Parathyroid adenoma (tissue), 2 donors: ENCODE data around the gene EIF2B5.

ENCODE experiments used
- H2AFZ ChIP-seq: fragments of 300-600 bp; sonication (generic); one replicate; pipeline ENCODE4 v1.7.0; 2017; ENCODE audit warnings: antibody characterized with exemption, mild to moderate bottlenecking
- H3K27ac ChIP-seq: fragments of 300-600 bp; sonication (generic); one replicate; pipeline ENCODE4 v1.7.0; 2017
- H3K27me3 ChIP-seq: fragments of 300-600 bp; sonication (generic); one replicate; pipeline ENCODE4 v1.7.0; 2017; ENCODE audit warnings: low read length; ENCODE audit not compliant: control insufficient read depth, insufficient read depth
- H3K36me3 ChIP-seq: fragments of 300-600 bp; sonication (generic); one replicate; pipeline ENCODE4 v1.7.0; 2017; ENCODE audit warnings: low read length; ENCODE audit not compliant: control insufficient read depth, insufficient read depth
- H3K4me1 ChIP-seq: fragments of 300-600 bp; sonication (generic); one replicate; pipeline ENCODE4 v1.7.0; 2017; ENCODE audit warnings: control low read depth
- H3K4me2 ChIP-seq: fragments of 300-600 bp; sonication (generic); one replicate; pipeline ENCODE4 v1.7.0; 2017; ENCODE audit warnings: low read length
- H3K4me3 ChIP-seq: fragments of 300-600 bp; sonication (generic); one replicate; pipeline ENCODE4 v1.7.0; 2017; ENCODE audit warnings: low read depth, low read length
- H3K79me2 ChIP-seq: fragments of 300-600 bp; sonication (generic); one replicate; pipeline ENCODE4 v1.7.0; 2017; ENCODE audit warnings: control low read depth
- H3K9ac ChIP-seq: fragments of 300-600 bp; sonication (generic); one replicate; pipeline ENCODE4 v1.7.0; 2017; ENCODE audit warnings: mild to moderate bottlenecking
- H3K9me3 ChIP-seq: fragments of 300-600 bp; sonication (generic); one replicate; pipeline ENCODE4 v1.7.0; 2017; ENCODE audit warnings: low read length; ENCODE audit not compliant: control insufficient read depth
- TF ChIP-seq, protein P1 (sequence below): fragments of 300-600 bp; sonication (generic); IDR thresholded peaks from one replicate; pipeline ENCODE4 v1.7.0; 2017; ENCODE audit warnings: antibody characterized with exemption, mild to moderate bottlenecking
- donor health status: primary hyperparathyroidism.

The EIF2B5 gene

DNA sequence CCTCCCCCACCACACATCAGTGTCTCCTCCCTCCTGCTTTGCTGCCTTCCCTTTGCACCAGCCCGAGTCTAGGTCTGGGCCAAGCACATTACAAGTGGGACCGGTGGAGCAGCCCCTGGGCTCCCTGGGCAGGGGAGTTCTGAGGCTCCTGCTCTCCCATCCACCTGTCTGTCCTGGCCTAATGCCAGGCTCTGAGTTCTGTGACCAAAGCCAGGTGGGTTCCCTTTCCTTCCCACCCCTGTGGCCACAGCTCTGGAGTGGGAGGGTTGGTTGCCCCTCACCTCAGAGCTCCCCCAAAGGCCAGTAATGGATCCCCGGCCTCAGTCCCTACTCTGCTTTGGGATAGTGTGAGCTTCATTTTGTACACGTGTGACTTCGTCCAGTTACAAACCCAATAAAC is 48.5 kb downstream of the EIF2B5 start:
- Histone ChIP-seq H3K36me3 (no peaks in the 10 kb centered on the region), H2AFZ (no peak overlapping the region), H3K9me3 (no peaks in the 10 kb centered on the region), H3K4me2 (no peak overlapping the region), H3K4me3 (no peak overlapping the region), H3K27me3 (no peaks in the 10 kb centered on the region), H3K9ac (no peak overlapping the region), H3K4me1 (peaks cover 15% of the 10 kb centered on the region), H3K27ac (no peak overlapping the region), H3K79me2 (peaks cover 14% of the 10 kb centered on the region)
- TF ChIP-seq, protein P1, sequence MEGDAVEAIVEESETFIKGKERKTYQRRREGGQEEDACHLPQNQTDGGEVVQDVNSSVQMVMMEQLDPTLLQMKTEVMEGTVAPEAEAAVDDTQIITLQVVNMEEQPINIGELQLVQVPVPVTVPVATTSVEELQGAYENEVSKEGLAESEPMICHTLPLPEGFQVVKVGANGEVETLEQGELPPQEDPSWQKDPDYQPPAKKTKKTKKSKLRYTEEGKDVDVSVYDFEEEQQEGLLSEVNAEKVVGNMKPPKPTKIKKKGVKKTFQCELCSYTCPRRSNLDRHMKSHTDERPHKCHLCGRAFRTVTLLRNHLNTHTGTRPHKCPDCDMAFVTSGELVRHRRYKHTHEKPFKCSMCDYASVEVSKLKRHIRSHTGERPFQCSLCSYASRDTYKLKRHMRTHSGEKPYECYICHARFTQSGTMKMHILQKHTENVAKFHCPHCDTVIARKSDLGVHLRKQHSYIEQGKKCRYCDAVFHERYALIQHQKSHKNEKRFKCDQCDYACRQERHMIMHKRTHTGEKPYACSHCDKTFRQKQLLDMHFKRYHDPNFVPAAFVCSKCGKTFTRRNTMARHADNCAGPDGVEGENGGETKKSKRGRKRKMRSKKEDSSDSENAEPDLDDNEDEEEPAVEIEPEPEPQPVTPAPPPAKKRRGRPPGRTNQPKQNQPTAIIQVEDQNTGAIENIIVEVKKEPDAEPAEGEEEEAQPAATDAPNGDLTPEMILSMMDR, result no peak

DNA sequence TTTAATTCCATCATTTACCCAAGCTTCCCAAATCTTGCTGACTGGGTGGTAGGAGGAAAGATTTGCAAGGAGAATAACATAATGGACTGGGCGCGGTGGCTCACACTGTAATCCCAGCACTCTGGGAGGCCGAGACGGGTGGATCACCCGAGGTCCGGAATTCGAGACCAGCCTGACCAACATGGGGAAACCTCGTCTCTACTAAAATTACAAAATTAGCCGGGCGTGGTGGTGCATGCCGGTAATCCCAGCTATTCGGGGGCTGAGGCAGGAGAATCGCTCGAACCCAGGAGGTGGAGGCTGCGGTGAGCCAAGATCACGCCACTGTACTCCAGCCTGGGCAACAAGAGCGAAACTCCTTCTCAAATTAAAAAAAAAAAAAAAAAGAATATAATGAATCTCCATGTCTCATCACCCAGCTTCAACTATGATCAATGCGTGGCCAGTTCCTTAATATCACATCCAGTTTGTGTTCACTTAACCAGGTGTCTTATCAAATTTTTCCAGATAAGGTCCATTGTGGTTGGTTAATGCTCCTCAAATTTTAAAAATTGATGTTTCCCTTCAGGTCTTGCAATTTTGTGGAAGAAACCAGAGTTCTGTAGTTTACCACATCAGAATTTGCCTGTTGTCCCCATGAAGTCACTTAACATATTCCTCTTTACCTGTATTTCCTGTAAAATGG is 49.5 kb downstream of the EIF2B5 start:
- no peak overlapping the region for H3K27ac ChIP-seq

DNA sequence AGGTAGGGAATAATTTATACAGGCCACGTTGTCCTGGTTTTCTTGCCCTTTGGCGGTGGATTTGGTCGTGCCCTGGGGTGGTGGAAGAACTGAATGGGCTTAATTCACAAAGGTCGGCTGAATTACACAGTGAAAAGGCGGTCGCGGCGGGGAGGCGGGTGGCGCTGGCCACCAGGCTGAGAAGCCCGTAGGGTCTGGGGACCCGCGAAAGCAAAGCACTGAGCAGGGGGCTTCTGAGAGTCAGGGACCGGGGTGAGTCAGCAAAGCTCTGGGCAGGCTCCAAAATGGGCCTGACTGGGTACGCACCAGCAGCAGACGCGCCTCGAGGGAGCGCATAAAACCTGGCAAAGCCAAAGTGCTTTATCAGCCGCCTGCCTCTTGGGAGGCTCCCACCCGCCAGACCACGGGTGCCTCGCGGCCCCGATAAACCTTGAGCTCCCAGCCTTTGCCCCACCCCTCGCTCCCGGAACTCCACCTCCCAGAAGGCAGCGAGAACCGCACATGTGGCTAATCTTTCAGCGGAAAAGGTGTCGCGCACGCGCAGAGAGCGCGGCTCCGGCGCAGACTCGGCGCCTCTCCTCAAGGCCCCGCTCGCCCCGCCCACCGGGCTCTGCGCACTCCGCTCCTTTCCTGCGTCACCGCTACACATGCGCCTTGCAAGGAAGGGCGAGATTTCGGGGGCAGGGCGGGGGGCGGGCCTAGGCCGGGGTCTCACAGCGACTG is 50.5 kb downstream of the EIF2B5 start:
- peak overlapping the region; percentile 62 for H3K27ac ChIP-seq
- H3K9me3 ChIP-seq, result no peaks in the 10 kb centered on the region
- peak overlapping the region; percentile 59 for H3K4me2 ChIP-seq
- H2AFZ ChIP-seq, result peak overlapping the region; percentile 73
- H3K4me1 ChIP-seq, result peaks cover 15% of the 10 kb centered on the region
- no peak overlapping the region for H3K9ac ChIP-seq
- peaks cover 14% of the 10 kb centered on the region for H3K79me2 ChIP-seq
- no peaks in the 10 kb centered on the region for H3K36me3 ChIP-seq
- TF ChIP-seq, protein P1, result no peak
- H3K27me3 ChIP-seq, result no peaks in the 10 kb centered on the region
- H3K4me3 ChIP-seq, result peak overlapping the region; percentile 92

More for the DNA sequence above, 49.5 kb downstream of the EIF2B5 start:
- H3K9ac ChIP-seq, result no peak overlapping the region
- H3K9me3 ChIP-seq, result no peaks in the 10 kb centered on the region
- no peaks in the 10 kb centered on the region for H3K36me3 ChIP-seq
- no peak overlapping the region for H3K4me3 ChIP-seq
- H3K4me2 ChIP-seq, result no peak overlapping the region
- H3K79me2 ChIP-seq, result peaks cover 14% of the 10 kb centered on the region
- peaks cover 15% of the 10 kb centered on the region for H3K4me1 ChIP-seq
- no peak overlapping the region for H2AFZ ChIP-seq
- TF ChIP-seq, protein P1, result no peak
- no peaks in the 10 kb centered on the region for H3K27me3 ChIP-seq

- H3K4me1 ChIP-seq, result peaks cover 15% of the 10 kb centered on the region
- H3K9ac ChIP-seq, result peak within 1 kb of the TSS; percentile 49
- no peaks in the 10 kb centered on the region for H3K9me3 ChIP-seq
- H3K4me3 ChIP-seq, result peak within 1 kb of the TSS; percentile 92
- peak within 1 kb of the TSS; percentile 62 for H3K27ac ChIP-seq
- no peaks in the 10 kb centered on the region for H3K36me3 ChIP-seq
- peak within 1 kb of the TSS; percentile 73 for H2AFZ ChIP-seq
- peaks cover 14% of the 10 kb centered on the region for H3K79me2 ChIP-seq
- TF ChIP-seq, protein P1, result no peak
- H3K4me2 ChIP-seq, result peak within 1 kb of the TSS; percentile 93
- no peaks in the 10 kb centered on the region for H3K27me3 ChIP-seq
These were observed 51.2 kb downstream of the EIF2B5 start, which contains the start of gene ABCF3 for GRCh38 chr3:184186184-184186901. TSS of gene ABCF3 (plus strand) at chr3:184186199. CDS start at chr3:184186208, 9 bp downstream.
